H9 (cell line): ENCODE results near the gene IL1RAP. TPM values are rescaled to one million over a fixed set of nuclear protein-coding genes. Genes with fewer than 3 reads are reported as not detected.
A peak's percentile ranks its signal among the peaks of the same experiment; 100 is the strongest.

Experiments
- DNase-seq: peaks from one replicate; pipeline ENCODE4 v3.0.0-alpha.2; 2017
- H2AFZ ChIP-seq: one replicate; pipeline ENCODE4 v1.6.1; 2013; ENCODE audit warnings: mild to moderate bottlenecking, low read length, control low read depth, moderate library complexity
- H2AK5ac ChIP-seq: 2 replicates; pipeline ENCODE4 v1.6.1; 2013; ENCODE audit warnings: low read length, control low read depth, mixed read lengths; ENCODE audit not compliant: insufficient read length
- H2BK120ac ChIP-seq: one replicate; pipeline ENCODE4 v1.6.1; 2013; ENCODE audit warnings: low read depth, mild to moderate bottlenecking, low read length, control low read depth, inconsistent platforms; ENCODE audit not compliant: poor library complexity, severe bottlenecking
- H2BK12ac ChIP-seq: 2 replicates; pipeline ENCODE4 v1.6.1; 2013; ENCODE audit warnings: low read length, control low read depth, mixed read lengths, low read depth; ENCODE audit not compliant: insufficient read length
- H2BK15ac ChIP-seq: 2 replicates; pipeline ENCODE4 v1.6.1; 2013; ENCODE audit warnings: low read depth, low read length, control low read depth
- H2BK20ac ChIP-seq: one replicate; pipeline ENCODE4 v1.6.1; 2013; ENCODE audit warnings: low read depth, mild to moderate bottlenecking, low read length, control low read depth, inconsistent platforms; ENCODE audit not compliant: poor library complexity, severe bottlenecking
- H2BK5ac ChIP-seq: 2 replicates; pipeline ENCODE4 v1.6.1; 2013; ENCODE audit warnings: low read length, control low read depth, mixed read lengths; ENCODE audit not compliant: insufficient read length
- H3K14ac ChIP-seq: 2 replicates; pipeline ENCODE4 v1.6.1; 2013; ENCODE audit warnings: low read length, control low read depth; ENCODE audit not compliant: insufficient read depth
- H3K18ac ChIP-seq: 2 replicates; pipeline ENCODE4 v1.6.1; 2013; ENCODE audit warnings: low read depth, mild to moderate bottlenecking, mixed read lengths, low read length, control low read depth; ENCODE audit not compliant: insufficient read length
- H3K23ac ChIP-seq: 2 replicates; pipeline ENCODE4 v1.6.1; 2013; ENCODE audit warnings: low read length, control low read depth, mixed read lengths, low read depth; ENCODE audit not compliant: insufficient read length
- H3K23me2 ChIP-seq: 2 replicates; pipeline ENCODE4 v1.6.1; 2013; ENCODE audit warnings: low read depth, mild to moderate bottlenecking, mixed read lengths, low read length, control low read depth; ENCODE audit not compliant: insufficient read length, poor library complexity, severe bottlenecking
- H3K27ac ChIP-seq: 2 replicates; pipeline ENCODE4 v1.5.1; 2013; ENCODE audit warnings: low read length, control low read depth, mixed read lengths, low read depth; ENCODE audit not compliant: insufficient read length
- H3K27me3 ChIP-seq: 2 replicates; pipeline ENCODE4 v1.6.1; 2013; ENCODE audit warnings: low read length, control low read depth, inconsistent platforms; ENCODE audit not compliant: insufficient read depth
- H3K4ac ChIP-seq: 2 replicates; pipeline ENCODE4 v1.6.1; 2013; ENCODE audit warnings: low read depth, mild to moderate bottlenecking, control low read depth, inconsistent platforms, low read length, moderate library complexity
- H3K4me1 ChIP-seq: 2 replicates; pipeline ENCODE4 v1.6.1; 2013; ENCODE audit warnings: low read length, control low read depth, inconsistent platforms; ENCODE audit not compliant: insufficient read depth
- H3K4me2 ChIP-seq: 2 replicates; pipeline ENCODE4 v1.6.1; 2013; ENCODE audit warnings: low read length, control low read depth, mixed read lengths; ENCODE audit not compliant: insufficient read length, insufficient read depth
- H3K56ac ChIP-seq: 2 replicates; pipeline ENCODE4 v1.6.1; 2013; ENCODE audit warnings: low read depth, mild to moderate bottlenecking, mixed read lengths, low read length, control low read depth; ENCODE audit not compliant: insufficient read length
- H3K79me1 ChIP-seq: 2 replicates; pipeline ENCODE4 v1.6.1; 2013; ENCODE audit warnings: low read depth, mild to moderate bottlenecking, moderate library complexity, low read length, control low read depth, inconsistent platforms; ENCODE audit not compliant: insufficient read depth, poor library complexity, severe bottlenecking
- H3K79me2 ChIP-seq: 2 replicates; pipeline ENCODE4 v1.6.1; 2013; ENCODE audit warnings: low read length, control low read depth, inconsistent platforms; ENCODE audit not compliant: insufficient read depth
- H3K9ac ChIP-seq: 2 replicates; pipeline ENCODE4 v1.6.1; 2013; ENCODE audit warnings: low read length, control low read depth, mixed read lengths; ENCODE audit not compliant: insufficient read length; ENCODE audit errors: extremely low read depth
- H3K9me3 ChIP-seq: one replicate; pipeline ENCODE4 v1.6.1; 2013; ENCODE audit warnings: low read depth, low read length, inconsistent platforms; ENCODE audit not compliant: control insufficient read depth
- H3T11ph ChIP-seq: one replicate; pipeline ENCODE4 v1.6.1; 2013; ENCODE audit warnings: mild to moderate bottlenecking, low read length, control low read depth, inconsistent platforms
- H4K20me1 ChIP-seq: one replicate; pipeline ENCODE4 v1.6.1; 2013; ENCODE audit not compliant: control insufficient read depth, insufficient read length, insufficient read depth
- H4K5ac ChIP-seq: 2 replicates; pipeline ENCODE4 v1.6.1; 2013; ENCODE audit warnings: low read depth, mild to moderate bottlenecking, mixed read lengths, low read length, control low read depth; ENCODE audit not compliant: insufficient read length
- H4K8ac ChIP-seq: replicated peaks from 2 replicates; pipeline ENCODE4 v1.6.1; 2013; ENCODE audit warnings: low read length, control low read depth, mixed read lengths, low read depth; ENCODE audit not compliant: insufficient read length
- H4K91ac ChIP-seq: 2 replicates; pipeline ENCODE4 v1.6.1; 2013; ENCODE audit warnings: low read depth, mild to moderate bottlenecking, moderate library complexity, mixed read lengths, low read length, control low read depth; ENCODE audit not compliant: insufficient read length
- H3K27ac Mint-ChIP-seq, 3 experiments: 2 replicates in 2 of 3; 3 replicates in 1 of 3; pipeline ENCODE4 v1.8.0; 2020 to 2021; ENCODE audit warnings: mixed read lengths in 3 of 3, mild to moderate bottlenecking in 1 of 3, moderate library complexity in 1 of 3
- H3K27me3 Mint-ChIP-seq: 2 replicates; pipeline ENCODE4 v1.8.0; 2021; ENCODE audit warnings: low read depth, mild to moderate bottlenecking, moderate library complexity, mixed read lengths
- H3K36me3 Mint-ChIP-seq, 3 experiments: 2 replicates in 2 of 3; 3 replicates in 1 of 3; pipeline ENCODE4 v1.8.0; 2020 to 2021; ENCODE audit warnings: low read depth in 3 of 3, mixed read lengths in 3 of 3; ENCODE audit not compliant: insufficient read depth in 1 of 3
- H3K4me1 Mint-ChIP-seq, 2 experiments: 2 replicates each; pipeline ENCODE4 v1.8.0; 2020; ENCODE audit warnings: mixed read lengths in 2 of 2
- H3K4me3 Mint-ChIP-seq, 2 experiments: 2 replicates in 1 of 2; 3 replicates in 1 of 2; pipeline ENCODE4 v1.8.0; 2020 to 2021; ENCODE audit warnings: mild to moderate bottlenecking in 2 of 2, mixed read lengths in 2 of 2, moderate library complexity in 1 of 2
- H3K9me3 Mint-ChIP-seq, 2 experiments: 2 replicates in 1 of 2; 3 replicates in 1 of 2; pipeline ENCODE4 v1.8.0; 2020; ENCODE audit warnings: mild to moderate bottlenecking in 2 of 2, mixed read lengths in 2 of 2, moderate library complexity in 1 of 2
- CTCF ChIP-seq: fragments of 200-600 bp; sonication (generic); conservative IDR thresholded peaks from 3 replicates; pipeline ENCODE4 v1.8.0; 2021; ENCODE audit warnings: antibody characterized with exemption, mild to moderate bottlenecking
- WGBS: extraction: QIAGEN DNeasy Blood & Tissue Kit; methylation state at CpG from one replicate; pipeline ENCODE4 v1.1.7; 2013; ENCODE audit warnings: missing lambda C conversion rate, low lambda C conversion rate, mixed read lengths; ENCODE audit not compliant: insufficient read length; ENCODE audit errors: extremely low coverage; 5-methylcytosine and 5-hydroxymethylcytosine counted together
- total RNA-seq: library from RNA; stranded (reverse); gene quantifications from 2 replicates; pipeline ENCODE4 v1.2.1, GENCODE V29; 2021

The IL1RAP gene
- total RNA-seq, 1 experiment from 2014 or later: 4.6 TPM

DNA sequence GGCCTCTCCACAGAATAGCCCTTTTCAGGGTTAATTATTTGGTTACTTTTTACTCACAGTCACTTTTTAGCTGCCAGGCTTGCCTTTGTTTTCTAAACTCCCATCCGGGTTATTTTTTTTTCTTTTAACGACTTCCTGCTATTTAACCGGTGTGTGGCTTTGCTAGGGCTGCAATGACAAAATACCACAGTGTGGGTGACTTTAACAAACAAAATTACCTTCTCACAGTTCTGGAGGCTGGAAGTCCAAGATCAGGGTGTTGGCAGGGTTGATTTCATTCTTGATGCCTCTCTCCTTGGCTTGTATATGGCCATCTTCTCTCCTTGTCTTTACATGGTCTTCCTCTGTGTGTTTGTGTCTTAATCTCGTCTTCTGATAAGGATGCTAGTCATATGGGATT lies 91.5 kb downstream of the IL1RAP start:
- no peak overlapping the region for H3K23ac ChIP-seq
- no peak overlapping the region for H2BK12ac ChIP-seq
- WGBS: no CpG with 5 or more reads among the region's 4 CpGs
- no peak overlapping the region for H3K27ac ChIP-seq
- Mint-ChIP-seq H3K27me3 (no peaks in the 10 kb centered on the region), H3K27ac (peak overlapping the region in 1 of 3 experiments; percentile 8; a peak in 1 of 7 replicates), H3K36me3 (peaks cover 0 to 13% (median 13%) of the 10 kb centered on the region in 3 experiments; a peak in 6 of 7 replicates), H3K4me3 (no peak overlapping the region), H3K4me1 (peaks cover 0 to 4% of the 10 kb centered on the region in 2 experiments; a peak in 2 of 4 replicates), H3K9me3 (peaks cover 3% of the 10 kb centered on the region in 2 experiments; a peak in 3 of 5 replicates)
- no peak overlapping the region for H2BK5ac ChIP-seq
- H2AFZ ChIP-seq: no peak overlapping the region
- H3K4ac ChIP-seq: no peak overlapping the region
- no peak overlapping the region for H3T11ph ChIP-seq
- H3K9ac ChIP-seq: no peak overlapping the region
- H3K79me1 ChIP-seq: no peaks in the 10 kb centered on the region
- H3K79me2 ChIP-seq: no peaks in the 10 kb centered on the region
- no peak for TF ChIP-seq CTCF
- H4K91ac ChIP-seq: no peak overlapping the region
- H2BK15ac ChIP-seq: no peak overlapping the region
- H3K56ac ChIP-seq: no peak overlapping the region
- no peaks in the 10 kb centered on the region for H3K9me3 ChIP-seq
- H3K23me2 ChIP-seq: no peaks in the 10 kb centered on the region
- H3K14ac ChIP-seq: no peak overlapping the region
- no peak overlapping the region for H2AK5ac ChIP-seq
- H2BK120ac ChIP-seq: no peak overlapping the region
- no peak overlapping the region for H4K5ac ChIP-seq
- no peak for DNase-seq
- H4K20me1 ChIP-seq: no peaks in the 10 kb centered on the region
- no peak overlapping the region for H3K4me2 ChIP-seq
- H4K8ac ChIP-seq: no peak overlapping the region
- H3K4me1 ChIP-seq: no peaks in the 10 kb centered on the region
- H3K18ac ChIP-seq: no peak overlapping the region
- no peaks in the 10 kb centered on the region for H3K27me3 ChIP-seq
- no peak overlapping the region for H2BK20ac ChIP-seq
